HG02943 (cell line): ENCODE results near the gene ANKRD31.
A peak's percentile ranks its signal among the peaks of the same experiment; 100 is the strongest.
"Not testable (repeated sequence)": the region's sequence is repeated elsewhere in the genome, so short reads cannot be mapped to it uniquely, and the experiment has no call there.

ENCODE experiments used
- ATAC-seq: cut with Tn5 transposase; IDR thresholded peaks from one replicate; pipeline ENCODE4 v1.9.1; 2021; ENCODE audit warnings: mild to moderate bottlenecking, low read depth, moderate library complexity; ENCODE audit not compliant: unreplicated experiment

Gene ANKRD31

GRCh38 chr5:75236322-75237316 is at the start of gene ANKRD31:
TSS of gene ANKRD31 (minus strand) at chr5:75236878. CDS start at chr5:75236686, 192 bp downstream.
- ATAC-seq, result peak; percentile 98

GRCh38 chr5:75286211-75286773 is 49.6 kb upstream of the ANKRD31 start:
- no peak for ATAC-seq

- ATAC-seq, result no peak
Observed at GRCh38 chr5:75282581-75282980, 45.9 kb upstream of the ANKRD31 start.

- no peak for ATAC-seq
Observed at GRCh38 chr5:75281716-75282465, 45.2 kb upstream of the ANKRD31 start.

GRCh38 chr5:75279321-75279720 is 42.6 kb upstream of the ANKRD31 start:
- ATAC-seq, result no peak

GRCh38 chr5:75277463-75277862 is 40.8 kb upstream of the ANKRD31 start:
- no peak for ATAC-seq

GRCh38 chr5:75275756-75276155 is 39.1 kb upstream of the ANKRD31 start:
- no peak for ATAC-seq

GRCh38 chr5:75275147-75275546 is 38.5 kb upstream of the ANKRD31 start:
- ATAC-seq, result no peak

GRCh38 chr5:75274486-75274885 is 37.8 kb upstream of the ANKRD31 start:
- ATAC-seq, result no peak

- ATAC-seq, result not testable (repeated sequence)
Observed at GRCh38 chr5:75270605-75271004, 33.9 kb upstream of the ANKRD31 start.

- ATAC-seq, result no peak
Observed at GRCh38 chr5:75265731-75266130, 29.1 kb upstream of the ANKRD31 start.

- no peak for ATAC-seq
Observed at GRCh38 chr5:75262271-75262670, 25.6 kb upstream of the ANKRD31 start.

- no peak for ATAC-seq
Observed at GRCh38 chr5:75260708-75261107, 24.0 kb upstream of the ANKRD31 start.

GRCh38 chr5:75250452-75250851 is 13.8 kb upstream of the ANKRD31 start:
- not testable (repeated sequence) for ATAC-seq

- no peak for ATAC-seq
Observed at GRCh38 chr5:75245023-75245422, 8.3 kb upstream of the ANKRD31 start.

GRCh38 chr5:75243510-75243909 is 6.8 kb upstream of the ANKRD31 start:
- no peak for ATAC-seq

GRCh38 chr5:75243100-75243499 is 6.4 kb upstream of the ANKRD31 start:
- ATAC-seq, result no peak

- no peak for ATAC-seq
Observed at GRCh38 chr5:75242067-75242466, 5.4 kb upstream of the ANKRD31 start.

- ATAC-seq, result no peak
Observed at GRCh38 chr5:75239681-75240080, 3.0 kb upstream of the ANKRD31 start.

- no peak for ATAC-seq
Observed at GRCh38 chr5:75235711-75236110, 967 bp downstream of the ANKRD31 start.

- ATAC-seq, result no peak
Observed at GRCh38 chr5:75234251-75234650, 2.4 kb downstream of the ANKRD31 start.
